Limb (tissue), 2 donors: Measurements from ENCODE around the gene KAZN.

Source experiments
- DNase-seq, 2 donors: peaks; one replicate each; pipeline ENCODE4 v3.0.0-alpha.2; 2016; ENCODE audit errors: extremely low spot score in 2 of 2

Gene KAZN

GRCh38 chr1:14790982-14791381, 192.5 kb downstream of the KAZN start:
- DNase-seq = no peak

DNA sequence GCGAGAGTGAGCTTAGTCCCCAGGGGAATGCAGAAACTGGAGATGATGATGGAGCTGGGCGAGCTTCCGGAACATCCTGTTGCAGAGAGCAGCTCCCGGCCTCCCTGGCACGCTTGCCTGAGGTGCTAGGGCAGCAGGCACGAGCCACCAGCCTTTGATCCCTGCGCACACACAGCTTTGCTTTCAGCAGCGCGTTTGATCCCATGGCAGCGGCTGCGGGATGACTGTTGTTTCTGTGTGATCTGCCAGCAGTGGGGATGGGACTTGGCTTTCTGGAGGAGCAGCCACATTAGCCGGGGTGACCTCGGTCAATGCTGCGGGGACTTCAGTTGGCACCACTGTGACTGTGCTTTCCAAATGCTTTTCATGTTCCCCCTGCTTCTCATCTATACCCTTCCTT, 193.2 kb downstream of the KAZN start:
- no peak for DNase-seq

- no peak for DNase-seq
Measured at GRCh38 chr1:14794136-14794768, 195.8 kb downstream of the KAZN start.

DNA sequence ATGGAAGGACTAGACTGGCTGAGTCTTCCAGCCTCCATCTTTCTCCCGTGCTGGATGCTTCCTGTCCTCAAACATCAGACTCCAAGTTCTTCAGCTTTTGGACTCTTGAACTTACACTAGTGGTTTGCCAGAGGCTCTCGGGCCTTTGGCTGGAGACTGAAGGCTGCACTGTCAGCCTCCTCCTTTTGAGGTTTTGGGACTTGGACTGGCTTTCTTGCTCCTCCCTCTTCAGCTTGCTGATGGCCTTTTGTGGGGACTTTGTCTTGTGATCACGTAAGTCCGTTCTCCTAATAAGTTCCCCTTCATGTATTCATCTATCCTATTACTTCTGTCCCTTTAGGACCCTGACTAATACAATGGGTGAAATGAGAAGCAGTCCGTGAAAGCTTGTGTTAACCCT, 196.4 kb downstream of the KAZN start:
- DNase-seq = no peak

GRCh38 chr1:14795589-14795988, 197.1 kb downstream of the KAZN start:
- DNase-seq = no peak

GRCh38 chr1:14800014-14800413, 201.5 kb downstream of the KAZN start:
- no peak for DNase-seq

GRCh38 chr1:14800500-14801076, 202.1 kb downstream of the KAZN start:
- DNase-seq = no peak

DNA sequence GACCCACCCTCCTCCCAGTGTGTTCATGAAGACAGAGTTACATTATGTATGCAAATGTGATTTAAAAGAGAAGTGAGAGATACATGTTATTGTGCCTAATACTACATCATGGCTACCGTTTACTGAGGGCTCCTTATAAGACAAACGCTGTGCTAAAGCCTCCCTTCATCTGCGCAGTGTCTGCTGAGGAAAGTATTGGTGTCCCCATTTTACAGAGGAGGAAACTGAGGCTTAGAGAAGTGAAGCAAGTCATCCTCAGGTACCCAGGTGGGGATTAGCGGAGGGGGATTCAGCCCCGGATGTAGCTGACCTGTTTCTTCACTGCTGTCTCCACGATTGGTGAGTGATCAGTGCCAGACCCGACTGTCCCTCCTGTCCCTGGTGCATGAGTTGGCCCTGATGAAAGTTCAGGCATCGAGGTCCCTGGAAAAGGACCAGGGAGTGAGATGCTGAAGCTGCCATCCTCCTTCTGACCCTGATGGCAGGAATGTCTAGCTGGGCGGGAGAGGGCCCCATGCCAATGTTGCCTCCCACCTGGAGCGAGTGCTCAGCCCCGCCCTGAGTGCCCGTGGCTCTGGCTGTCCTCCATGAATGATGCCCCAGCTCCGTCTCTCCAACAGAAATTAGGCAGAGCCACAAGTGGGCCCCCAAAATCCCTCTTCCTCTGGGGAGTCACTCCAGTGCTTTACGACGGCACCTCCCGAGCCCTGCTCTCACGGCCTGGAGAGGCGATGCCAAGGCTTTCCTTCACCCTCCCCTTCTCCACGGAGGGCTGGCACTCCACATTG, 204.7 kb downstream of the KAZN start:
- no peak for DNase-seq

DNA sequence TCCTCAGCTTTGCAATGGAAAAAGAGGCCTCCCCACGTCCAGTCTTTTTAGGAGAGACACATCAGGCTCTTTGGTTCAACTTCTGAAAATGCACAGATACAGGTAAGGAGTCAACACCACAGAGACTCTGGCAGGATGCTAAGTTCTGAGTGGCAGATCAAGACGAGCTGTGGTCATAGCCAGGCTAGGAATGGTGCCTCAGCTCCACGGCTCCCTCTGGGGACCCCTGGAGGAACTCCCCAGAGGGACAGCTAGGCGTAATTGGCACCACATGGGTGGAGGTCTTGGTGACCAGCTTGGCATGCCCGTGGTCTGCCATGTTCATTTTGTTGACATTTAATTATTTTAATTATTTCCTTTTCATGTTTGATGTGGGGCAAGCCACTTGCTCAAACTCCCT, 206.1 kb downstream of the KAZN start:
- DNase-seq = no peak

GRCh38 chr1:14806772-14807171, 208.3 kb downstream of the KAZN start:
- DNase-seq = no peak

DNA sequence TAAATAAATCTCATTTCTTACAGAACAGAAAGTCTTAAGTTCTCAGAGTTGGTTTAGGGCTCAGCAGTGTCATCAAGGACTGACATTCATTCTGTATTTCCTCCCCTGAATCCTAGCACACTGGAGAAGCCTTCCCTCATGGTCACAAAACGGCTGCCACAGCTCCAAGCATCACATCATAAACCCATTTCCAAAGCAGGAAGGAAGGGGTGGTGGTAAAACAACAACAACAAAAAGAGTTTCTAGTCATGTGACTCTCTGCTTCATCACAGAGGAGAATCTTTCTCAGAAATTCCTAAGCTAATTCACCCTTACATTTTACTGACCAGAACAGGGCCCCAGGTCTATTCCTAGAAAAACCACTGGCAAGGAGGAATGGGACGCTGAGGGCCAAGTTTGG, 210.3 kb downstream of the KAZN start:
- DNase-seq = no peak

- no peak for DNase-seq
Measured at GRCh38 chr1:14809191-14809981, 210.9 kb downstream of the KAZN start.

DNA sequence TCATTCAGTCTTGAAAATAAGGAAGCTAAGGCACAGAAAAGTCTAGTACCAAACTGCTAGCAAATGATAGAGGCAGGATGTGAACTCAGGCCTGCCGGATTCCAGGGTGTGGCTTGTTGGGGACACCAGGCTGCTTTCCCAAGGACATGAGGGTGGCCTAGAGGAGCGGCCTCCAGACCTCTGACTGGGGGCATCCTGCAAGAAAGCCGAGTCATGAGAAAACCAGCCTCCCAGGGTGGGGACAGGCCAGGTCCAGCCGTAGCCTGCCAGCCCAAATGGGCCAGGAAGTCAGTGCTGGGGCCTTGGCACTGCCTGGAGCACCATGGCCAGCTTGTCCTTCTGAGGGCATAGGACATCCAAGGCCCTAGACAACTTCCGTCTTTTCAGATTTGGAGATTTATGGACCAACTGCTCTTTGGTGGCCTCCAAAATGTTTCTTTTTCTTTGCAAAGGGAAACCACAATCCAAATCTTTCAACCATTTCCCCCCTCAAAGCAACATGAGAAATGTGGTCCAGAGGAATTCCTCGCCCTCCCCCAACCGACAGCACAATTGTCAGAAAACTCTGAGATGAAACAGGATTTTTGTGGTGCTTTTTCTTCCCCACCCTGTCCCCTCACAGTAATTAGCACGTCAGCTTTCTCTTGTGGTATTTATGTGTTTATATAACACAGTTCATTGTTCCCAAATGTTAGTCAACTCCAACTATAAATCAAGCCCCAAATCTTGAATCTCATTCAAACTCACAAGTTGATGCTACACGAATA, 212.3 kb downstream of the KAZN start:
- peak in 1 of 2 donors; percentile 10 for DNase-seq

- no peak for DNase-seq
Measured at GRCh38 chr1:14811573-14811972, 213.1 kb downstream of the KAZN start.

DNA sequence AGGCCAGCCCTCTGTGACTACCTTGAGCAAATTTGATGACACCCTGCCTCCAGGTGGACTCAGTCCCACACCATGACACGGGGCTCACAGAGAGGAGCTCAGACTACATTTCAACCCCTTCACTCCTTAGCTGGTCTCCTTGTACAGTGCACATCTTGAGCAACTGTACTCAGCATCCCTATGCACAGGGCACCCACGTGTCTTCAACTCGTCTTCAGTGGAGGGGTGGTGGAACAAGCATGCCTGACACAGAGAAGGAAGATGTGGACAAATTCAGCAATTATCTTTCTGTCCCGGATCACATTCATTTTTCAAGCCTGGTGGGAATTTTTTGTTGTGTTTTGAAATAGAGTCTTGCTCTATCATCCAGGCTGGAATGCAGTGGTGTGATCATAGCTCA, 213.7 kb downstream of the KAZN start:
- DNase-seq = no peak

DNA sequence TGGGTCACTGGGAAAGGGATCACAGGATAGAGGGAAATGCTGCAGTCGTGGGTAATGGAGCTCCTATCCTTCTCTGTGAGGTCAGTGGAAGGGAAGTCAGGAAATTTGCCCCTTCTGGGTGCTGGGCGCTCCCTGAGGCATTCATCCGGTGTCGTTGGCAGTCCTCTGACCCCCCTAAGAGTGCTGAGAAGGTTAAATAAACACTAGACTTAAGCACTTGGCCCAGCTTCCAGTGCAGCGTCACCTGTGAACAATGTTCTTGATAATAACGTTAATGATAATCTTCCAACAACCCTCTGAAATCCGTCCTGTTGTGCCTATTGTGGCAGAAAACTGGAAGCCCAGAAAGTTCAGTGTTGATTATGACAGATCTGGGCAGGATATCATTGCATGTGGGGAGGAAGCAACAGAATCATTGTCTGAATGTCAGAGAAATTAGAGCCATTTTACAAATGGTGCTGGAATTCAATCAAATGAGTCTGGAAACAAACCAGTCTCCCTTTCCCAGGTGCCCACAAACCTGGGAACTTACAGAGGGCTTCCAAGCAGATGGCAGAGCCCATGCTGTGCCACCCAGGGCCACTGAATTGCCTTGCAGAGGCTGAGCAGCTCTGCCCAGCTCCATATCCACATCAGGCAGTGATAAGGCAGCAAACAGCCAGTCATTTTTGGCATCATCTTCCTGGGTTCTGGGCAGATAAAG, 216.8 kb downstream of the KAZN start:
- no peak for DNase-seq

GRCh38 chr1:14817223-14818170, 219.0 kb downstream of the KAZN start:
- DNase-seq = no peak

- peak in 1 of 2 donors; percentile 4 for DNase-seq
Measured at GRCh38 chr1:14820295-14821085, 222.0 kb downstream of the KAZN start.

DNA sequence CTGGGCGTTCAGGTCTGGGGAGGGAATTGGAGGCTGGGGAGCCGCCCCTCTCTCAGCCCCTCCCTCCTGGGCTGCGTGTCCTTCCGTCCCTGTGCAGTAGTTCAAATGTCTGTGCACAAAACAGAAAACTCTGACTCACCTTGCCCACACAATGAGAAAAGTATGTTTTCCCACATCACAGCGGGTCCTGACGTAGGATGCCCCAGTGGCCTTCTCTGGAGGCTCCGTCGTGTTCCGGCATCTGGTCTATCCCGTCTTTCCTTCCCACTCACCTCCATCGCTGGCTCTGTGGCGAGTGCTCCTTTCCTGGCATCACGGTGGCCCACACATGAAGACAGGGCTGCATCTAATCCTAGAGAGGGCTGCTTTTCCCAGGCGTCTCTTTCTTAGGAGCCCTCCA, 224.0 kb downstream of the KAZN start:
- no peak for DNase-seq
